IPS DF 19.7 (cell line): ENCODE measurements around the gene GPR3.
"Not testable (repeated sequence)": the region's sequence is repeated elsewhere in the genome, so short reads cannot be mapped to it uniquely, and the experiment has no call there.

Experiments
- DNase-seq: peaks from one replicate; pipeline ENCODE4 v3.0.0-alpha.2; 2013; ENCODE audit warnings: low read depth, low spot score

Gene GPR3

GRCh38 chr1:27427329-27427728 lies 34.9 kb downstream of the GPR3 start:
- no peak for DNase-seq

GRCh38 chr1:27427816-27428315 lies 35.4 kb downstream of the GPR3 start:
- DNase-seq = no peak

- no peak for DNase-seq
Measured at GRCh38 chr1:27428316-27429028, 36.0 kb downstream of the GPR3 start.

GRCh38 chr1:27429029-27429425 lies 36.6 kb downstream of the GPR3 start:
- DNase-seq = no peak

- DNase-seq = no peak
Measured at GRCh38 chr1:27430903-27431600, 38.6 kb downstream of the GPR3 start.

- no peak for DNase-seq
Measured at GRCh38 chr1:27431601-27431940, 39.1 kb downstream of the GPR3 start.

GRCh38 chr1:27432725-27433124 lies 40.3 kb downstream of the GPR3 start:
- not testable (repeated sequence) for DNase-seq

GRCh38 chr1:27433706-27434105 lies 41.3 kb downstream of the GPR3 start:
- DNase-seq = no peak

GRCh38 chr1:27435566-27436203 lies 43.3 kb downstream of the GPR3 start:
- DNase-seq = no peak

- no peak for DNase-seq
Measured at GRCh38 chr1:27436204-27437159, 44.1 kb downstream of the GPR3 start.

- DNase-seq = no peak
Measured at GRCh38 chr1:27438621-27439061, 46.2 kb downstream of the GPR3 start.

- DNase-seq = no peak
Measured at GRCh38 chr1:27439150-27439549, 46.7 kb downstream of the GPR3 start.

- no peak for DNase-seq
Measured at GRCh38 chr1:27444632-27445031, 52.2 kb downstream of the GPR3 start.
